Sigmoid colon (tissue), 7 donors: ENCODE results near the gene TRANK1. TPM values are rescaled to one million over a fixed set of nuclear protein-coding genes. Genes with fewer than 3 reads are reported as not detected.

Experiments
- DNase-seq: peaks from one replicate; pipeline ENCODE4 v3.0.0-alpha.2; 2019
- H3K27ac ChIP-seq, 4 donors: fragments of 200-600 bp; sonication (generic); one replicate each; pipeline ENCODE4 v1.5.1; 2016 to 2019; ENCODE audit warnings: mild to moderate bottlenecking in 1 of 4
- H3K27me3 ChIP-seq, 3 donors: fragments of 200-600 bp; sonication (generic); one replicate each; pipeline ENCODE4 v1.5.1; 2019; ENCODE audit warnings: mild to moderate bottlenecking in 1 of 3
- H3K36me3 ChIP-seq, 4 donors: fragments of 200-600 bp; sonication (generic); one replicate each; pipeline ENCODE4 v1.5.1; 2016 to 2019
- H3K4me1 ChIP-seq, 4 donors: fragments of 200-600 bp; sonication (generic); one replicate each; pipeline ENCODE4 v1.5.1; 2017 to 2019
- H3K4me3 ChIP-seq, 4 donors: fragments of 200-600 bp; sonication (generic); one replicate each; pipeline ENCODE4 v1.5.1; 2017 to 2019; ENCODE audit warnings: mild to moderate bottlenecking in 2 of 4, moderate library complexity in 1 of 4
- H3K9me3 ChIP-seq, 4 donors: fragments of 200-600 bp in 3 of 4; sonication (generic) in 3 of 4; one replicate each; pipeline versions ENCODE4 v1.5.1 to v1.6.1; 2013 to 2019
- EP300 ChIP-seq, 4 donors: sonication (generic); formaldehyde crosslinking; IDR thresholded peaks; one replicate each; pipeline ENCODE4 v1.6.1; 2017; ENCODE audit warnings: antibody characterized with exemption in 4 of 4
- POLR2A ChIP-seq, 2 donors: fragments of 450-650 bp; IDR thresholded peaks; one replicate each; pipeline ENCODE4 v1.6.1; 2016; ENCODE audit warnings: antibody characterized with exemption in 2 of 2, mild to moderate bottlenecking in 2 of 2, moderate library complexity in 2 of 2
- POLR2AphosphoS5 ChIP-seq, 4 donors: sonication (generic); formaldehyde crosslinking; IDR thresholded peaks; one replicate each; pipeline ENCODE4 v1.6.1; 2017; ENCODE audit warnings: antibody characterized with exemption in 4 of 4
- WGBS, 2 donors: extraction: QIAGEN DNeasy Blood & Tissue Kit; methylation state at CpG; one replicate each; pipeline ENCODE4 v1.1.7; 2013; 5-methylcytosine and 5-hydroxymethylcytosine counted together
- intact Hi-C: fragments of 100-400 bp; cut with DNase I; formaldehyde crosslinking; loops from one replicate; pipeline ENCODE4 v1.15.1; 2023
- polyA plus RNA-seq, 3 donors: library from polyadenylated mRNA; stranded (reverse); fragments of 200-250 nt; gene quantifications; one replicate each; pipeline ENCODE4 v1.2.3, GENCODE V29; 2013
- total RNA-seq, 4 donors: library from RNA; depleted of rRNA; stranded (reverse); fragments of >200 nt; gene quantifications; one replicate each; pipeline ENCODE4 v1.1.0, GENCODE V29; 2016
- TF ChIP-seq, protein P1 (sequence below), 4 experiments: fragments of 450-650 bp in 3 of 4; fragments of 200-600 bp in 1 of 4; IDR thresholded peaks; one replicate each; pipeline ENCODE4 v1.5.1; 2016 to 2019; ENCODE audit warnings: antibody characterized with exemption in 4 of 4, mild to moderate bottlenecking in 3 of 4, moderate library complexity in 2 of 4
- donor health status: healthy with polysubstance abuse.
- donor health status: Bipolar disorder and iron deficiency.
- donor health status: healthy.

TRANK1 gene
- total and polyA plus RNA-seq, 7 donors, result 8.6 to 36.4 (median 21.7) TPM

DNA sequence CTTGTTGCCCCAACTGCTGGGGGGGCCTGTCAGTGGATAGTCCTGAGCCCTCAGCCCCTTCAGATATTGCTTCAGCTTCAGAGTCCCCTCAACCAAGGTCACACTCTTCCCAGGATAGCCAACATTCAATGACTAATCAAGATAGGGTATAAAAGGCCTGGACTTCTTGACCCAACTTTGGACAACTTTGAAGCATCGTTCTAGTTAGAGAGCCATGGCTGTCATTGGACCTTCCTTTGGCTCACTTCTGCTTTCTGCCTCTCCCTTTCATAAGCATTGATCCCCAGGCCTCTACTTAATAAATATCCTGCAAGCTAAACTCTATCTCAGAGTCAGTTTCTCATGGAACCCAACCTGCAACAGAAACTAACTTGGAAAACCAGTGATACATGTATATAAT lies 149.2 kb downstream of the TRANK1 start:
- no peak overlapping the region for H3K27ac ChIP-seq
- H3K27me3 ChIP-seq, result no peaks in the 10 kb centered on the region
- H3K9me3 ChIP-seq, result no peaks in the 10 kb centered on the region
- no peaks in the 10 kb centered on the region for H3K4me1 ChIP-seq
- no peak overlapping the region for H3K4me3 ChIP-seq
- no peaks in the 10 kb centered on the region for H3K36me3 ChIP-seq
- TF ChIP-seq POLR2A (IDR thresholded peaks at IDR 0.05) (no peak), EP300 (IDR thresholded peaks at IDR 0.05) (no peak), POLR2AphosphoS5 (IDR thresholded peaks at IDR 0.05) (no peak)
- TF ChIP-seq, protein P1, sequence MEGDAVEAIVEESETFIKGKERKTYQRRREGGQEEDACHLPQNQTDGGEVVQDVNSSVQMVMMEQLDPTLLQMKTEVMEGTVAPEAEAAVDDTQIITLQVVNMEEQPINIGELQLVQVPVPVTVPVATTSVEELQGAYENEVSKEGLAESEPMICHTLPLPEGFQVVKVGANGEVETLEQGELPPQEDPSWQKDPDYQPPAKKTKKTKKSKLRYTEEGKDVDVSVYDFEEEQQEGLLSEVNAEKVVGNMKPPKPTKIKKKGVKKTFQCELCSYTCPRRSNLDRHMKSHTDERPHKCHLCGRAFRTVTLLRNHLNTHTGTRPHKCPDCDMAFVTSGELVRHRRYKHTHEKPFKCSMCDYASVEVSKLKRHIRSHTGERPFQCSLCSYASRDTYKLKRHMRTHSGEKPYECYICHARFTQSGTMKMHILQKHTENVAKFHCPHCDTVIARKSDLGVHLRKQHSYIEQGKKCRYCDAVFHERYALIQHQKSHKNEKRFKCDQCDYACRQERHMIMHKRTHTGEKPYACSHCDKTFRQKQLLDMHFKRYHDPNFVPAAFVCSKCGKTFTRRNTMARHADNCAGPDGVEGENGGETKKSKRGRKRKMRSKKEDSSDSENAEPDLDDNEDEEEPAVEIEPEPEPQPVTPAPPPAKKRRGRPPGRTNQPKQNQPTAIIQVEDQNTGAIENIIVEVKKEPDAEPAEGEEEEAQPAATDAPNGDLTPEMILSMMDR (IDR thresholded peaks at IDR 0.05), result no peak
- intact Hi-C loops, result no loop called here
- no peak for DNase-seq
- WGBS, 2 donors, result 89 to 90% methylated on average over 1 of the region's 1 CpG

- Histone ChIP-seq H3K36me3 (no peaks in the 10 kb centered on the region), H3K4me3 (no peak overlapping the region), H3K27me3 (no peaks in the 10 kb centered on the region), H3K9me3 (no peaks in the 10 kb centered on the region), H3K4me1 (no peaks in the 10 kb centered on the region), H3K27ac (no peak overlapping the region)
- DNase-seq, result no peak
- TF ChIP-seq POLR2A (IDR thresholded peaks at IDR 0.05), result no peak
- TF ChIP-seq, protein P1 (IDR thresholded peaks at IDR 0.05), result no peak
- TF ChIP-seq POLR2AphosphoS5 (IDR thresholded peaks at IDR 0.05), result no peak
- TF ChIP-seq EP300 (IDR thresholded peaks at IDR 0.05), result no peak
- intact Hi-C loops, result no loop called here
- 57 to 61% methylated on average over 4 of the region's 4 CpGs for WGBS, 2 donors
Observed at GRCh38 chr3:36792342-36792741, 152.5 kb downstream of the TRANK1 start.

GRCh38 chr3:36790765-36791164 lies 154.1 kb downstream of the TRANK1 start:
- DNase-seq, result no peak
- intact Hi-C loops, result no loop called here
- no peaks in the 10 kb centered on the region for H3K27me3 ChIP-seq
- 43 to 54% methylated on average over 6 of the region's 6 CpGs for WGBS, 2 donors
- no peaks in the 10 kb centered on the region for H3K9me3 ChIP-seq
- TF ChIP-seq POLR2A (IDR thresholded peaks at IDR 0.05) (no peak), EP300 (IDR thresholded peaks at IDR 0.05) (no peak), POLR2AphosphoS5 (IDR thresholded peaks at IDR 0.05) (no peak)
- TF ChIP-seq, protein P1 (IDR thresholded peaks at IDR 0.05), result no peak
- H3K36me3 ChIP-seq, result no peaks in the 10 kb centered on the region
- no peak overlapping the region for H3K27ac ChIP-seq
- no peaks in the 10 kb centered on the region for H3K4me1 ChIP-seq
- no peak overlapping the region for H3K4me3 ChIP-seq

- intact Hi-C loops, result no loop called here
- no peak overlapping the region for H3K4me3 ChIP-seq
- no peaks in the 10 kb centered on the region for H3K9me3 ChIP-seq
- H3K4me1 ChIP-seq, result no peaks in the 10 kb centered on the region
- WGBS, 2 donors, result 70 to 73% methylated on average over 3 of the region's 3 CpGs
- TF ChIP-seq, protein P1 (IDR thresholded peaks at IDR 0.05), result no peak
- no peak for TF ChIP-seq EP300 (IDR thresholded peaks at IDR 0.05)
- TF ChIP-seq POLR2A (IDR thresholded peaks at IDR 0.05), result no peak
- no peak for TF ChIP-seq POLR2AphosphoS5 (IDR thresholded peaks at IDR 0.05)
- no peak for DNase-seq
- H3K27me3 ChIP-seq, result no peaks in the 10 kb centered on the region
- H3K36me3 ChIP-seq, result no peaks in the 10 kb centered on the region
- no peak overlapping the region for H3K27ac ChIP-seq
Observed at GRCh38 chr3:36786921-36787890, 157.6 kb downstream of the TRANK1 start.
